GM18861 (cell line): ENCODE measurements around the gene CHST9.
"Not testable (repeated sequence)": the region's sequence is repeated elsewhere in the genome, so short reads cannot be mapped to it uniquely, and the experiment has no call there.

Source experiments
- ATAC-seq: cut with Tn5 transposase; IDR thresholded peaks from one replicate; pipeline ENCODE4 v1.9.1; 2021; ENCODE audit not compliant: unreplicated experiment

Gene CHST9

GRCh38 chr18:26943906-26944305 is 241.2 kb downstream of the CHST9 start:
- no peak for ATAC-seq

- ATAC-seq = no peak
These were observed 243.5 kb downstream of the CHST9 start for GRCh38 chr18:26941584-26941983.

- ATAC-seq = no peak
These were observed 244.2 kb downstream of the CHST9 start for GRCh38 chr18:26940744-26941398.

- ATAC-seq = no peak
These were observed 253.4 kb downstream of the CHST9 start for GRCh38 chr18:26931659-26932058.

GRCh38 chr18:26930630-26931029 is 254.5 kb downstream of the CHST9 start:
- ATAC-seq = no peak

DNA sequence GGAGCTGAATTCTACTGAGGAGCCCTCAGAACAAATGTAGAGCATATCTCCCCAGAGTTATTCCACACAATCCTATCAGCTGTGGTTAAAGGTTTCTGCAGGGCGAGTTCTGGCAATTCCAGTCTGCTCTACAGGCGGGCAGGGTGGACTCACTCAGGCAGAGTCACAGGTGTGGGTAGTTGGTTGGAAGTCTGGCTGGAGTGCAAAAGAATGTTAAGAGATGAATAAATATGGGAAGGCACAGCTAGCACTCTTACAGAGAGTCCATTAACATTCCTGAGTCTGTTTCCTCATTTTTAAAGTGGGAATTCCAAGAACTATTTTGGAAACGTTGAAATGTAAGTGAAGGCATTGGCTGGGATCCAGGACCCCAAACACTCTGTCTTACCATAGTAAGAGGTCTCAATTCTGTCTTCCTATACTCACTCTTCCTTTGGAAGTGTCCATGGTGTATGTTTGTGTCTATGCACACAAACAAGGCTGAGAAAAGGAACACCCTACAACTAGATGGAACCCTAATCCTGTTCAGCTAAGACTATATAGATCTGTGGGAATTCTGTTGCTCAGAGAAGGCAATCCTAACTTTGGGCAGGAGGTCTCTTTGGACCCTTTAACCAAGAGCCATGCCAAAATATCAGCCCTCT is 256.3 kb downstream of the CHST9 start:
- ATAC-seq = no peak

GRCh38 chr18:26927822-26928221 is 257.3 kb downstream of the CHST9 start:
- not testable (repeated sequence) for ATAC-seq

DNA sequence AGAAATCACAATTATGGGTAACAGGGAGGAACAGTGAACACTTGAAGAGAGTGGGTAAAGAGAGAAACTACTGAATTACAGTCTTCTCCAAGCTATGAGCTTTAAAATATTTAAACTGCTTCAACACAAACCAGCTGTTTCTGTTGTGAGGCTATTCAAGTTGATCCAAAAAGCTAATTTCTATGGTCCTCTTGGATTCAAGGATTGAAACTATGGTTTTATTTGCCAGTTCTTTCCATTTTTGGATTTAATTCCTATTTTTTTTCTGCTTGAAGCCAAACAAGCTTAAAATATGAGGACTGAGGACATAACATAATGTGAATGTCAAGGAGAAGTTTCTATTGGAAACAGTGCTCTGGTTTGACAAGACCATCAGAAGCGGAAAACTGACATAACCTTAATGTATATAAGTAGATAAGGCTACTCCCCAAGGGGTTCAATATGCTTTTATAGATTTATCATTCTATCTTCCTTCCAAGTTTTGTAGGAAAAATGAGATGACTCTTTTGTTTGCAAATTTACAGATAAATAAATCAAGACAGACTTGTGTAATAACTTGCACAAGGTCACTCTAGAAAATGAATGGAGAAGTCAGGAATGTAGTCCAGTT is 258.9 kb downstream of the CHST9 start:
- no peak for ATAC-seq

DNA sequence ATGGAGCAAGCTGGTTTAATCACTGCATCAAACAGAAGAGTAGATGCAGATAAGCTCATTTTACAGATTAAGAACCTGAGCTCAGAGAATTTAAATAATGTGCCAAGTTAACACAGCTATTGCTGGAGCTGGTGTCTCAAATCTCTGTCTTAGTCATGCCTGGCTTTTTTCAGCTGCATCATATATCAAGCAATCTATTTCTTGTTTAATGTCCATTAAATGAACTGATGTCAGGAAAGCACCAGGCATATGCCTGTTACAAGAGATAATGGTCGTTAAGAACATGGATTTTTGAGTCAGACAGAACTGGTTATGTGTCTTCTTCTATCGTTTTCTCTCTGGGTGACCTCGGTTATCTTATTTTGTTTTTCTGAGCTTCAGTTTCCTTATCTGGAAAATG is 259.8 kb downstream of the CHST9 start:
- no peak for ATAC-seq

GRCh38 chr18:26922313-26922712 is 262.8 kb downstream of the CHST9 start:
- ATAC-seq = no peak

DNA sequence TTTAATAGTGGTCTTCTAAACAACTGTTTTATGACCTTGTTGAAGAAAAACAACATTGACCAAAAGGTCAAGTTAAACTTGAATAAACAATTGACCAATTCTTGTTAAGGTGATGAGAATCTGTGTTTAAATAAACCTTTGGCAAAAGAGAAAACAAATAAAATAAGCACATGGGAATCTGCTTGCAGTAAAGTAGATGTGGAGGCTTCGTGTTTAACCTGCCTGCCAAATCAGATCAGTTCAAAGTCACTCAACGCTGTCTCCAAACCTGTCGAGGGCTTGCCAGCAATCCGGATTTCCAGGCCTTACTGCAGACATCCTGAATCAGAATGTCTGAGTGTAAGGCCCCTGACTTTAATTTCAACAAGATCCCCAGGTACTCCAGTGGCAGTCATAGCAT is 264.5 kb downstream of the CHST9 start:
- ATAC-seq = no peak

DNA sequence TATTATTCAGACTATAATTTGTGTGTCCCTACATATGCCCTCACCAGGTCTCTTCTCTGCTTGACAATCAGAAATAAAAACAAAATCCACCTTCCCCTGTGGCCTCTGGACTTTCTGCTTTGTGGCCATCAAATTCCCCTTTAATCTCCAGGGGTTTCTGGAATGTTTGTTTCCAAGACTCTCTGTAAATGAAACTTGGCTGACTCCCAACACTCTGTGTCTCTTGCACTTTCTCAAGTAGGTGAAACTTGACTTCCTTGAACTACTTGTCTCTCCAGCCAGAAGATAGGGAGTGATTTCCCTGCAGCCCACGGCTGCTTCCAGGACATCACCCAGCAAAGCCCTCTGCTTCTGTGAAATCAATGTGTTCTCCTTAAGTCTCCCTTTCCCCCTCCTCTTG is 265.5 kb downstream of the CHST9 start:
- no peak for ATAC-seq

GRCh38 chr18:26919201-26919600 is 265.9 kb downstream of the CHST9 start:
- no peak for ATAC-seq

- no peak for ATAC-seq
These were observed 273.3 kb downstream of the CHST9 start for GRCh38 chr18:26911840-26912239.

GRCh38 chr18:26909599-26910290 is 275.4 kb downstream of the CHST9 start:
- no peak for ATAC-seq

- ATAC-seq = no peak
These were observed 276.2 kb downstream of the CHST9 start for GRCh38 chr18:26908906-26909305.

- no peak for ATAC-seq
These were observed 282.8 kb downstream of the CHST9 start for GRCh38 chr18:26902291-26902690.

DNA sequence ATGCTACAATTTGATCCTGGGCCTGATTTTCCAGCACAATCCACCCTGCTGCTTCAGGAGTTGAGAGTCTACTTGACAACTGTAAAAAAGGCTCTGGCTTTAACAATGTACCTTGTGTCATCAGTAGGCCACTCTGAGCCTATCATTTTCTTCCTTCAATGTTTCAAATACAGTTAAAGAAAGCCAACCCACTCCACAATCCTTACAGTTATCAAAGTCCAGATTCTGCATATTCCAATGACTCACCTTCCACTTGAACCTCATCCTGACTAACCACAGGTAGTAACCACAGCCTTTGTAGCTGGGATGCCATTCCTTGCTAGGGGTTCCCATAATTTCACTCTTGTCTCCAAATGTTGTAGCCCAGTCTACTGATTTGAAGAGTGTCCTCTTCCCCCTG is 284.1 kb downstream of the CHST9 start:
- no peak for ATAC-seq

GRCh38 chr18:26894426-26894825 is 290.7 kb downstream of the CHST9 start:
- no peak for ATAC-seq

DNA sequence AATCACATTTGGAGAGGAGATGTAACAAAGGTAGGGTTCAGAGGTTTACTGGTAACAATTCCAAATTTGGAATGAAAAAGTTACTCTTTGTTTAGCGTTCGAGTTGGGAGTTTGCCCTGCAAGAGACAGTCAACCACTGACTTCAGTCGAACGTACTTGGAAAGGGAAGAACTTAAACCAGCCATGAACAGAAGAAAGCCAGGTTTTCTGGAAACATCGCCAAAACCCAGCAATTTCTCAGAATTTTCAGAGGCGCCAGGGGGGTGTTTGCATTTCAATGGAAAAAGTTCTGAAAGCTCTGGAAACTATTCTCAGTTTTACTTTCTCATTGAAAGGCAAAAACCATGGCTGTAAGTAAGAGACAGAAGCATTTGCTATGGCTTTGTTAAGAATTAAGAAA is 291.1 kb downstream of the CHST9 start:
- ATAC-seq = no peak

GRCh38 chr18:26888259-26888658 is 296.8 kb downstream of the CHST9 start:
- no peak for ATAC-seq
